IPS-NIHi7 (cell line): ENCODE measurements around the gene CD3D.

Source experiments
- DNase-seq: peaks from one replicate; pipeline ENCODE4 v3.0.0; 2012; ENCODE audit warnings: mixed read lengths; ENCODE audit errors: extremely low spot score

The CD3D gene

GRCh38 chr11:118342503-118343161, at the start of gene CD3D:
CD3D (minus strand) TSS chr11:118342705; CDS start chr11:118342607, 98 bp downstream.
- peak; percentile 32 for DNase-seq

- DNase-seq, result no peak
Observed at GRCh38 chr11:118383657-118384056, 41.2 kb upstream of the CD3D start.

- DNase-seq, result no peak
Observed at GRCh38 chr11:118382954-118383353, 40.4 kb upstream of the CD3D start.

- DNase-seq, result no peak
Observed at GRCh38 chr11:118380571-118380970, 38.1 kb upstream of the CD3D start.

GRCh38 chr11:118379497-118379896, 37.0 kb upstream of the CD3D start:
- no peak for DNase-seq

GRCh38 chr11:118375978-118376377, 33.5 kb upstream of the CD3D start:
- no peak for DNase-seq

DNA sequence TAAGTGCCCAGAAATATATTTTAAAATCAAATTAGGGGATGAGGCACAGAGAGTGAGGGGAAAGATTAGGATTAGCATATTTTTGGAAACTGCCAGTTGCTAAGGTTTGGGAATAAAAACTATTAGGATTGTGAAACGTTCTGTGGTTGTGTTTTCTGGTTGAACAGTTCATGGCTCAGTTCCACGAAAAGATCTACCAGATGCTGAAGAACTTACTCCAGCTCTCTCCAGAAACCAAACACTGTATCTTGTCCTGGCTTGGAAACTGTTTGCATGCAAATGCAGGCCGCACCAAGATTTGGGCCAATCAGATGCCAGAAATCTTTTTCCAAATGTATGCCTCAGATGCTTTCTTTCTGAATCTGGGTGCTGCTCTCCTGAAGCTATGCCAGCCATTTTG, 32.2 kb upstream of the CD3D start:
- DNase-seq, result no peak

GRCh38 chr11:118373871-118374270, 31.4 kb upstream of the CD3D start:
- no peak for DNase-seq

DNA sequence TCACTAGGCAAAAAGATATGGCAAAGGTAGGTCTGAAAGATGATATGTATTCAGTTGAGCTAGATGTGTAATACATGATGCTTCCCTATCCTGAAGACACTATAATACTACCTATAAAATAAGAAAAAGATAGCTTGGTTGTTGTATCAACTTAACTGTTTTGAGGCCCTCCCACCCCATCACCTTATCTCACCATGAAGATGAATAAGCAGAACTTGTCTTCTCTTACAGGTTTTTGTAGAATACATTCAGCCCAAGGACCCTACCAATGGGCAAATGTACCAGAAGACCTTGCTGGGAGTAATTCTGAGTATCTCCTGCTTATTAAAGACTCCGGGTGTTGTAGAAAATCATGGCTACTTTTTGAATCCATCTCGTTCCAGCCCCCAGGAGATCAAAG, 30.8 kb upstream of the CD3D start:
- DNase-seq, result no peak

- DNase-seq, result no peak
Observed at GRCh38 chr11:118370774-118371173, 28.3 kb upstream of the CD3D start.

GRCh38 chr11:118366287-118366686, 23.8 kb upstream of the CD3D start:
- DNase-seq, result no peak

- no peak for DNase-seq
Observed at GRCh38 chr11:118364956-118365615, 22.6 kb upstream of the CD3D start.

DNA sequence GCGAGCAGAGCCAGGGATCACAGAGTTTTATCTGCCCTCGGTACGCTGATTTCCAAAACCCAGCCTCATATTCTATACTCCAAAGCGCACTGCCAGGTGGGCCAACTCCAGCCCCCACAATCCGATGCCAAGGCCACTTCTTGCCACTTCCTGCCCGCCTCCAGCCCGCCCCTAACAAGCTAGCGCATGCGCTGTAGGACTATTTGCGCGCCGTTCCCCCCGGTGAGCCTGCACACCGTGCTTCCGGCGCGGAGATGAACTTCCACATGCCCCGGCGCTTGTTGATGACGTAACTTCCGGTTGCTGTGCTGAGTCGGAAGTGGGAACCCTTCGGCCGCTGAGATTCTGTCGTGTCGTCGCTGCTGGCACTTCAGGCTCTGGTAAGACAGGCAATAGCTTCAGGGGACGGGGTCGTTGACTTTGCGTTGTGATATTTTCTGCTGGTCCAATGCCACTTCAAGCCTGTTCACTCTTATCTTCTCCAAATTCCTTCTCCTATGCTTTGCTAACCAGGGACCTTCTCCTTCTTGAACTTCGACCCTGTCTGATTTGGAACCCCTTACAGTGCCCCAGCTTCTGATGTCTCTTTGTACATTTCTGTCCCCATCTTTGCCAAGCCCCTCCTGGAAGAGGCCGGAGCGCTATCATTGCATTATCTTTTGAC, 16.9 kb upstream of the CD3D start, which contains the start of gene UBE4A:
Gene UBE4A (plus strand): TSS at position 306 of the 664 bp plus-strand sequence. CDS start 5,481 bp downstream, outside the sequence.
- DNase-seq, result peak; percentile 93

GRCh38 chr11:118358071-118358470, 15.6 kb upstream of the CD3D start:
- no peak for DNase-seq

GRCh38 chr11:118353084-118353710, 10.7 kb upstream of the CD3D start:
- DNase-seq, result no peak

- no peak for DNase-seq
Observed at GRCh38 chr11:118349475-118349874, 7.0 kb upstream of the CD3D start.

DNA sequence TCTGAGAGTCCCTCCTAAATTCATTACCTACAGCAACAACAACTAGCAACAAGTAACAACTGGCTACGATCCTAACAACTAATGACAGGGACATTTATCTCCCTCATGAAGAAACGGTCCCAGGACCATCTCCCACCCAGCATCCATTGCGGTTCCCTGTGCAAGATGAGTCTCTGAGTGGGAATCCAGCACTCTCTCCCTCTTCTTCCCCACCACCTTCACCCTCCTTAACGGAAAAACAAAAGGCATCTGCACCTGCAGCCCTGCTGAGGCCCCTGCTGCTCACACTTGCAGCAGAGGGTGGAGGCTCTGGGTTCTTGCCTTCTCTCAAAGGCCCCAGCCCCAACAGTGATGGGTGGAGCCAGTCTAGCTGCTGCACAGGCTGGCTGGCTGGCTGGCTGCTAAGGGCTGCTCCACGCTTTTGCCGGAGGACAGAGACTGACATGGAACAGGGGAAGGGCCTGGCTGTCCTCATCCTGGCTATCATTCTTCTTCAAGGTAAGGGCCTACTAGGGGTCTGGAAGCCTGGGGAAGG, 1.5 kb upstream of the CD3D start, which contains the start of gene CD3G:
Gene CD3G (plus strand): TSS at position 364 of the 535 bp plus-strand sequence. CDS start 80 bp downstream, at position 444.
- no peak for DNase-seq

DNA sequence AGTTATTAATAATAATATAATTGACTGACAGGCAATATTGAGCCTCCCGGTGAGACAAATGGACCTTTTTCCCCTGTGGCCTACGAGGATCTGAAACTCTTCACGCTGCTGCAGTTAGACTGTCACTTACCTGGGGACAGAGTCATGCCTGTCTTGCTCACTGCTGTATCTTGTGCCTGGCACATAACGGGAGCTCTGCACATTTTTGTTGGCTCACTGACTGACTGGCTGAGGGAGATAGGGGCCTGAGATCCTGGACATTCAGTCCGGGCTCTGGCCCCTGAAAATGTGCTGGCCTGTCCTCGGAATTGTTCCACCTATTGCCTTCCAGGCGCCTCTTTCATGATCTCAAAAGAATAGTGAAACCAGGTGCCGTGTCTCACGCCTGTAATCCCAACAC, 743 bp upstream of the CD3D start:
- DNase-seq, result no peak

- no peak for DNase-seq
Observed at GRCh38 chr11:118341815-118342489, 553 bp downstream of the CD3D start.

DNA sequence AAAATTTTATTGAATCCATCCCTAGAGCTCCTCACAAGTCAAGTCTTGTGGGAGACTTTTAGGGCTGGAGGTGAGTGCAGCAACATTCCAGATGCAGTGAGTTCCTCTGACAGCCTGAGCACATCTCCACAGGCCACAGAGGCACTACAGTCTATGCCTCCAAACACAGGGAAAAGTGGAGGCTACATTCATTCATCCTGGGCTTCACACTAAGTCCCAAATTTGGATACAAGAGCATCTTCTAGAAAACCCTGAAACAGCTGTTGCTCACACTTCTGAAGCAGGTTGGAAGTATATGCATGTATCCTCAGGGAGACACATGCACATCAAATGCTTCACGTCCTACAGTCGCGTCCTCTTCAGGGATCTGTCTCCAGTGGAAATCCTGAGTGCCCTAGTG, 1.2 kb downstream of the CD3D start:
- DNase-seq, result no peak

- DNase-seq, result no peak
Observed at GRCh38 chr11:118340449-118340848, 2.1 kb downstream of the CD3D start.
